HL-60 (cell line): Measurements from ENCODE around the gene LSAMP.

Experiments
- DNase-seq, 2 experiments: peaks; one replicate each; pipeline ENCODE4 v3.0.0-alpha.2; 2010 to 2020; ENCODE audit warnings: low read depth in 1 of 2, low spot score in 1 of 2
- H3K27ac ChIP-seq: fragments of 250-450 bp; sonication (Bioruptor Pico); replicated peaks from 2 replicates; pipeline ENCODE4 v1.5.1; 2020; ENCODE audit warnings: mild to moderate bottlenecking, moderate library complexity
- H3K27me3 ChIP-seq: fragments of 250-450 bp; sonication (Bioruptor Pico); 2 replicates; pipeline ENCODE4 v1.5.1; 2021; ENCODE audit warnings: mild to moderate bottlenecking, moderate library complexity; ENCODE audit not compliant: insufficient read depth, poor library complexity, severe bottlenecking
- H3K4me3 ChIP-seq: replicated peaks from 2 replicates; pipeline ENCODE4 v1.5.1; 2011; ENCODE audit warnings: mild to moderate bottlenecking, control low read depth, low read length; ENCODE audit not compliant: insufficient read depth
- GABPA ChIP-seq: IDR thresholded peaks from 2 replicates; pipeline ENCODE4 v1.6.1; 2012; ENCODE audit warnings: low read depth
- POLR2AphosphoS5 ChIP-seq: IDR thresholded peaks from 2 replicates; pipeline ENCODE4 v1.6.1; 2012; ENCODE audit warnings: low read depth
- SPI1 ChIP-seq: IDR thresholded peaks from 2 replicates; pipeline ENCODE4 v1.6.1; 2012; ENCODE audit warnings: low read depth, mild to moderate bottlenecking, borderline replicate concordance
- TF ChIP-seq, protein P1 (sequence below): IDR thresholded peaks from 2 replicates; pipeline ENCODE4 v1.6.1; 2012; ENCODE audit warnings: low read depth; ENCODE audit not compliant: insufficient replicate concordance
- TF ChIP-seq, protein P2 (sequence below): IDR thresholded peaks from one replicate; pipeline ENCODE4 v1.5.1; 2011; ENCODE audit warnings: low read length, control low read depth, inconsistent platforms; ENCODE audit not compliant: insufficient read depth

Gene LSAMP

DNA sequence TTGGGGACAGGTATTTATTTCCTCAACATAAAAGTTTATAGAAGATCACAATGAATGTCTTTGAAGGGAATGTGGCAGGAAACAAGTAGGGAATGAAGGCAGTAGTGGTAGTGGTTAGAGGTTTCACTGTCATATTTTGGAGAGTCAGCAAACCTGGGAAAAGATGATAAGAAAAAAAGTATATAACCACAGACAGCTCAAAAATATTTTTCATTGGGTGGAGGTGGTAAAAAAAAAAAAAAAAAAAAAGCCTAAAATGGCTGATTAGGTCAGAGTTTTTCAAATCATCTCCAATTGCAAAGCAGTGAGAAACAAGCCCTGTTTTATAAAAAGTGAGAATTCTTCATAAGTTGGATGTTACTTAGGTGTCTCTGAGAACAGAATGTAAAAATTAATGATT is 400.0 kb downstream of the LSAMP start:
- Histone ChIP-seq H3K4me3 (no peak overlapping the region), H3K27ac (no peak overlapping the region), H3K27me3 (no peaks in the 10 kb centered on the region)
- no peak for DNase-seq
- TF ChIP-seq, protein P1, sequence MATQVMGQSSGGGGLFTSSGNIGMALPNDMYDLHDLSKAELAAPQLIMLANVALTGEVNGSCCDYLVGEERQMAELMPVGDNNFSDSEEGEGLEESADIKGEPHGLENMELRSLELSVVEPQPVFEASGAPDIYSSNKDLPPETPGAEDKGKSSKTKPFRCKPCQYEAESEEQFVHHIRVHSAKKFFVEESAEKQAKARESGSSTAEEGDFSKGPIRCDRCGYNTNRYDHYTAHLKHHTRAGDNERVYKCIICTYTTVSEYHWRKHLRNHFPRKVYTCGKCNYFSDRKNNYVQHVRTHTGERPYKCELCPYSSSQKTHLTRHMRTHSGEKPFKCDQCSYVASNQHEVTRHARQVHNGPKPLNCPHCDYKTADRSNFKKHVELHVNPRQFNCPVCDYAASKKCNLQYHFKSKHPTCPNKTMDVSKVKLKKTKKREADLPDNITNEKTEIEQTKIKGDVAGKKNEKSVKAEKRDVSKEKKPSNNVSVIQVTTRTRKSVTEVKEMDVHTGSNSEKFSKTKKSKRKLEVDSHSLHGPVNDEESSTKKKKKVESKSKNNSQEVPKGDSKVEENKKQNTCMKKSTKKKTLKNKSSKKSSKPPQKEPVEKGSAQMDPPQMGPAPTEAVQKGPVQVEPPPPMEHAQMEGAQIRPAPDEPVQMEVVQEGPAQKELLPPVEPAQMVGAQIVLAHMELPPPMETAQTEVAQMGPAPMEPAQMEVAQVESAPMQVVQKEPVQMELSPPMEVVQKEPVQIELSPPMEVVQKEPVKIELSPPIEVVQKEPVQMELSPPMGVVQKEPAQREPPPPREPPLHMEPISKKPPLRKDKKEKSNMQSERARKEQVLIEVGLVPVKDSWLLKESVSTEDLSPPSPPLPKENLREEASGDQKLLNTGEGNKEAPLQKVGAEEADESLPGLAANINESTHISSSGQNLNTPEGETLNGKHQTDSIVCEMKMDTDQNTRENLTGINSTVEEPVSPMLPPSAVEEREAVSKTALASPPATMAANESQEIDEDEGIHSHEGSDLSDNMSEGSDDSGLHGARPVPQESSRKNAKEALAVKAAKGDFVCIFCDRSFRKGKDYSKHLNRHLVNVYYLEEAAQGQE, result no peak
- TF ChIP-seq GABPA (no peak), SPI1 (no peak), POLR2AphosphoS5 (no peak)
- TF ChIP-seq, protein P2, sequence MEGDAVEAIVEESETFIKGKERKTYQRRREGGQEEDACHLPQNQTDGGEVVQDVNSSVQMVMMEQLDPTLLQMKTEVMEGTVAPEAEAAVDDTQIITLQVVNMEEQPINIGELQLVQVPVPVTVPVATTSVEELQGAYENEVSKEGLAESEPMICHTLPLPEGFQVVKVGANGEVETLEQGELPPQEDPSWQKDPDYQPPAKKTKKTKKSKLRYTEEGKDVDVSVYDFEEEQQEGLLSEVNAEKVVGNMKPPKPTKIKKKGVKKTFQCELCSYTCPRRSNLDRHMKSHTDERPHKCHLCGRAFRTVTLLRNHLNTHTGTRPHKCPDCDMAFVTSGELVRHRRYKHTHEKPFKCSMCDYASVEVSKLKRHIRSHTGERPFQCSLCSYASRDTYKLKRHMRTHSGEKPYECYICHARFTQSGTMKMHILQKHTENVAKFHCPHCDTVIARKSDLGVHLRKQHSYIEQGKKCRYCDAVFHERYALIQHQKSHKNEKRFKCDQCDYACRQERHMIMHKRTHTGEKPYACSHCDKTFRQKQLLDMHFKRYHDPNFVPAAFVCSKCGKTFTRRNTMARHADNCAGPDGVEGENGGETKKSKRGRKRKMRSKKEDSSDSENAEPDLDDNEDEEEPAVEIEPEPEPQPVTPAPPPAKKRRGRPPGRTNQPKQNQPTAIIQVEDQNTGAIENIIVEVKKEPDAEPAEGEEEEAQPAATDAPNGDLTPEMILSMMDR, result no peak

DNA sequence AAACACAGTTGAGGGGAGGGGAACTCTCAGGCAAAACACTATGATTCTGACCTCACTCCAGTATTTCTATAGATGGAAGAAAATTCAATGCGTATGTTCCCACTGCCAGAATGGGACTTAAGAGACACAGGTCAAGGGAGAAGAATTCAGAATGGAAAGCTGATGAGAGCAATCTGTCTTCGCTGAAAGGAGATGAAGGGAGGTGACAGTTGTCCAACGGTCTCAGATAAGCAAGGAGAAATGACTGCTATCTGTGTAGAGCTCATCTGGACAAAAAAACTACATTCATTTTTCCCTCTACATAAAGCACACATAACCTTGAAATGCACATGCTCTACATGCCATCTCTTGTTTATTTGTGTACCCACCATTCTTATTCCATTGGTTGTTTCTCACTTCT is 405.1 kb downstream of the LSAMP start:
- Histone ChIP-seq H3K4me3 (no peak overlapping the region), H3K27ac (no peak overlapping the region), H3K27me3 (no peaks in the 10 kb centered on the region)
- DNase-seq, result no peak
- TF ChIP-seq GABPA (no peak), SPI1 (no peak), POLR2AphosphoS5 (no peak)
- TF ChIP-seq, protein P2, result no peak
- TF ChIP-seq, protein P1, result no peak

DNA sequence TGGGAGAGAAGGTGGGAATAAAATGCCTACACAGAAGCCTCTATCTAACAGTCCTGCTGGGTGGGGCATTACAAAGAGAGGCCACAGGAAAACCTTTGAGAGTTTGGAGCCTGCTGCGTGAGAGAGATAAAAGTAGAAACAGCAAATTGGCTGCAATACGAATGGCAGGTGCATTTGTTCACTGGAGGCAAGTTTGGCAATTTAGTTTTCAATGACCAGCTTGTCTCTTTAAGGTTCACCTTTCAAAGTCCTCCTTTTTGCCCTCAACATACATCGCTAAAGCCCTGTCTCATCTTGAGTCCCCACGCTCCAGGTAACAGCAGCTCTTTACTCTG is 405.7 kb downstream of the LSAMP start:
- no peaks in the 10 kb centered on the region for H3K27me3 ChIP-seq
- TF ChIP-seq GABPA (no peak), POLR2AphosphoS5 (no peak), SPI1 (no peak)
- TF ChIP-seq, protein P2, result no peak
- TF ChIP-seq, protein P1, result no peak
- no peak overlapping the region for H3K4me3 ChIP-seq
- DNase-seq, result no peak
- no peak overlapping the region for H3K27ac ChIP-seq
